Neuronal stem cell (in vitro differentiated cells): Measurements from ENCODE around the gene LITAF.

Experiments
- DNase-seq: peaks from one replicate; pipeline ENCODE4 v3.0.0-alpha.2; 2013; ENCODE audit warnings: low spot score
- H2AFZ ChIP-seq: one replicate; pipeline ENCODE4 v1.6.1; 2013; ENCODE audit warnings: mild to moderate bottlenecking, low read length, inconsistent platforms
- H2AK5ac ChIP-seq: 2 replicates; pipeline ENCODE4 v1.6.1; 2013; ENCODE audit warnings: low read depth, mild to moderate bottlenecking, inconsistent platforms, low read length, moderate library complexity, mixed read lengths
- H2BK120ac ChIP-seq: 2 replicates; pipeline ENCODE4 v1.6.1; 2013; ENCODE audit warnings: low read depth, mild to moderate bottlenecking, inconsistent platforms, low read length, moderate library complexity, mixed read lengths
- H2BK12ac ChIP-seq: one replicate; pipeline ENCODE4 v1.6.1; 2013; ENCODE audit warnings: low read length, inconsistent platforms
- H2BK15ac ChIP-seq: 2 replicates; pipeline ENCODE4 v1.6.1; 2013; ENCODE audit warnings: mild to moderate bottlenecking, low read length, inconsistent platforms, mixed read lengths
- H2BK5ac ChIP-seq: one replicate; pipeline ENCODE4 v1.6.1; 2013; ENCODE audit warnings: inconsistent platforms, mild to moderate bottlenecking, low read length, moderate library complexity
- H3K14ac ChIP-seq: one replicate; pipeline ENCODE4 v1.6.1; 2013; ENCODE audit warnings: low read length, inconsistent platforms
- H3K18ac ChIP-seq: 2 replicates; pipeline ENCODE4 v1.6.1; 2013; ENCODE audit warnings: low read length, inconsistent platforms
- H3K23ac ChIP-seq: 2 replicates; pipeline ENCODE4 v1.6.1; 2013; ENCODE audit warnings: low read depth, mild to moderate bottlenecking, mixed read lengths, low read length, inconsistent platforms; ENCODE audit not compliant: poor library complexity
- H3K27ac ChIP-seq: replicated peaks from 3 replicates; pipeline ENCODE4 v1.5.1; 2013; ENCODE audit warnings: low read length, inconsistent platforms
- H3K27me3 ChIP-seq, 3 experiments: 2 replicates each; pipeline ENCODE4 v1.6.1; 2013; ENCODE audit warnings: low read length in 3 of 3, mild to moderate bottlenecking in 2 of 3, inconsistent platforms in 1 of 3, low read depth in 1 of 3, mixed read lengths in 1 of 3, moderate library complexity in 1 of 3; ENCODE audit not compliant: control insufficient read depth in 3 of 3, insufficient read depth in 3 of 3
- H3K36me3 ChIP-seq, 2 donors: replicated peaks in 1 of 2; 2 replicates each; pipeline ENCODE4 v1.6.1; 2013; ENCODE audit warnings: low read length in 2 of 2; ENCODE audit not compliant: control insufficient read depth in 2 of 2, insufficient read depth in 2 of 2
- H3K4ac ChIP-seq: 2 replicates; pipeline ENCODE4 v1.6.1; 2013; ENCODE audit warnings: inconsistent platforms, mild to moderate bottlenecking, low read length, moderate library complexity
- H3K4me1 ChIP-seq, 2 donors: 1 replicate in 1 of 2; 2 replicates in 1 of 2; pipeline ENCODE4 v1.6.1; 2013; ENCODE audit warnings: low read length in 2 of 2, low read depth in 1 of 2; ENCODE audit not compliant: control insufficient read depth in 2 of 2, insufficient read depth in 1 of 2
- H3K4me2 ChIP-seq: one replicate; pipeline ENCODE4 v1.6.1; 2013; ENCODE audit warnings: mild to moderate bottlenecking, low read length, inconsistent platforms; ENCODE audit not compliant: insufficient read depth, poor library complexity, severe bottlenecking
- H3K4me3 ChIP-seq, 2 donors: 2 replicates each; pipeline ENCODE4 v1.5.1; 2013; ENCODE audit warnings: low read length in 2 of 2, mild to moderate bottlenecking in 2 of 2, inconsistent platforms in 1 of 2, moderate library complexity in 1 of 2
- H3K79me1 ChIP-seq: one replicate; pipeline ENCODE4 v1.6.1; 2013; ENCODE audit warnings: low read depth, mild to moderate bottlenecking, inconsistent platforms, low read length, moderate library complexity
- H3K9ac ChIP-seq: one replicate; pipeline ENCODE4 v1.6.1; 2013; ENCODE audit warnings: mild to moderate bottlenecking, low read depth, low read length, inconsistent platforms; ENCODE audit not compliant: poor library complexity
- H3K9me3 ChIP-seq, 2 donors: replicated peaks in 1 of 2; 2 replicates each; pipeline versions ENCODE3 to v1.6.1; 2013; ENCODE audit warnings: low read length in 2 of 2, mild to moderate bottlenecking in 2 of 2, inconsistent platforms in 1 of 2, low read depth in 1 of 2, mixed read lengths in 1 of 2, moderate library complexity in 1 of 2; ENCODE audit not compliant: control insufficient read depth in 2 of 2, insufficient read depth in 1 of 2
- H4K8ac ChIP-seq: one replicate; pipeline ENCODE4 v1.6.1; 2013; ENCODE audit warnings: low read depth, mild to moderate bottlenecking, inconsistent platforms, low read length, moderate library complexity
- H4K91ac ChIP-seq: one replicate; pipeline ENCODE4 v1.6.1; 2013; ENCODE audit warnings: low read length, low read depth, mild to moderate bottlenecking, inconsistent platforms; ENCODE audit not compliant: poor library complexity
- WGBS, 2 donors: extraction: QIAGEN DNeasy Blood & Tissue Kit; methylation state at CpG; one replicate each; pipeline ENCODE4 v1.1.7; 2013; ENCODE audit warnings: missing lambda C conversion rate in 2 of 2, mixed read lengths in 1 of 2; ENCODE audit not compliant: insufficient read length in 2 of 2, insufficient replicate concordance in 1 of 2; ENCODE audit errors: extremely low coverage in 2 of 2; 5-methylcytosine and 5-hydroxymethylcytosine counted together

The LITAF gene

GRCh38 chr16:11553371-11553770 lies 33.3 kb downstream of the LITAF start:
- Histone ChIP-seq H3K4me1 (no peaks in the 10 kb centered on the region), H3K79me1 (peaks cover 2% of the 10 kb centered on the region), H4K91ac (no peak overlapping the region), H3K23ac (no peak overlapping the region), H2BK5ac (no peak overlapping the region), H3K4me2 (no peak overlapping the region), H3K4ac (no peak overlapping the region), H2AK5ac (no peak overlapping the region), H3K14ac (no peak overlapping the region), H2BK12ac (no peak overlapping the region), H3K27ac (no peak overlapping the region), H2AFZ (no peak overlapping the region), H3K9me3 (peaks cover 10 to 28% of the 10 kb centered on the region in 2 donors), H3K36me3 (peaks cover 15 to 59% of the 10 kb centered on the region in 2 donors), H2BK120ac (no peak overlapping the region), H3K4me3 (no peak overlapping the region), H3K18ac (no peak overlapping the region), H2BK15ac (no peak overlapping the region), H4K8ac (no peak overlapping the region), H3K27me3 (no peaks in the 10 kb centered on the region), H3K9ac (no peak overlapping the region)
- no peak for DNase-seq
- no CpG with 5 or more reads among the region's 11 CpGs for WGBS, 2 donors

GRCh38 chr16:11552440-11552839 lies 34.3 kb downstream of the LITAF start:
- Histone ChIP-seq H3K4me1 (peaks cover 0 to 4% of the 10 kb centered on the region in 2 donors), H2AFZ (no peak overlapping the region), H3K9me3 (peaks cover 10 to 28% of the 10 kb centered on the region in 2 donors), H3K23ac (no peak overlapping the region), H3K14ac (no peak overlapping the region), H4K8ac (no peak overlapping the region), H3K4ac (no peak overlapping the region), H3K27ac (no peak overlapping the region), H2BK15ac (no peak overlapping the region), H3K36me3 (peaks cover 15 to 63% of the 10 kb centered on the region in 2 donors), H3K9ac (no peak overlapping the region), H4K91ac (no peak overlapping the region), H2BK5ac (no peak overlapping the region), H2AK5ac (no peak overlapping the region), H3K4me2 (no peak overlapping the region), H3K18ac (no peak overlapping the region), H2BK12ac (no peak overlapping the region), H3K79me1 (peaks cover 2% of the 10 kb centered on the region), H3K4me3 (no peak overlapping the region), H2BK120ac (no peak overlapping the region), H3K27me3 (no peaks in the 10 kb centered on the region)
- WGBS, 2 donors = no CpG with 5 or more reads among the region's 8 CpGs
- no peak for DNase-seq

GRCh38 chr16:11551842-11552241 lies 34.9 kb downstream of the LITAF start:
- no peak overlapping the region for H3K23ac ChIP-seq
- no peak overlapping the region for H3K4me3 ChIP-seq
- no peak overlapping the region for H3K4me2 ChIP-seq
- no peak overlapping the region for H2BK120ac ChIP-seq
- no peak overlapping the region for H4K8ac ChIP-seq
- peaks cover 15 to 63% of the 10 kb centered on the region in 2 donors for H3K36me3 ChIP-seq
- no peak overlapping the region for H2AFZ ChIP-seq
- H3K4me1 ChIP-seq = peaks cover 0 to 6% of the 10 kb centered on the region in 2 donors
- H3K27me3 ChIP-seq = no peaks in the 10 kb centered on the region
- H2BK5ac ChIP-seq = no peak overlapping the region
- H3K9ac ChIP-seq = no peak overlapping the region
- H3K18ac ChIP-seq = no peak overlapping the region
- H3K27ac ChIP-seq = no peak overlapping the region
- no peak overlapping the region for H2BK15ac ChIP-seq
- no peak overlapping the region for H3K14ac ChIP-seq
- H4K91ac ChIP-seq = no peak overlapping the region
- peaks cover 10 to 25% of the 10 kb centered on the region in 2 donors for H3K9me3 ChIP-seq
- peaks cover 2% of the 10 kb centered on the region for H3K79me1 ChIP-seq
- DNase-seq = no peak
- no peak overlapping the region for H2BK12ac ChIP-seq
- WGBS, 2 donors = no CpG with 5 or more reads among the region's 3 CpGs
- H2AK5ac ChIP-seq = no peak overlapping the region
- no peak overlapping the region for H3K4ac ChIP-seq

GRCh38 chr16:11550791-11551498 lies 35.8 kb downstream of the LITAF start:
- Histone ChIP-seq H3K4me2 (no peak overlapping the region), H3K36me3 (peaks cover 9 to 61% of the 10 kb centered on the region in 2 donors), H3K27me3 (no peaks in the 10 kb centered on the region), H3K4ac (no peak overlapping the region), H2BK120ac (no peak overlapping the region), H4K91ac (no peak overlapping the region), H3K4me3 (no peak overlapping the region), H4K8ac (no peak overlapping the region), H3K23ac (no peak overlapping the region), H3K14ac (no peak overlapping the region), H2BK15ac (no peak overlapping the region), H3K79me1 (no peaks in the 10 kb centered on the region), H3K4me1 (peaks cover 0 to 6% of the 10 kb centered on the region in 2 donors), H2AFZ (no peak overlapping the region), H3K27ac (no peak overlapping the region), H2AK5ac (no peak overlapping the region), H3K9ac (no peak overlapping the region), H3K9me3 (peaks cover 4 to 16% of the 10 kb centered on the region in 2 donors), H3K18ac (no peak overlapping the region), H2BK5ac (no peak overlapping the region), H2BK12ac (no peak overlapping the region)
- WGBS, 2 donors = no CpG with 5 or more reads among the region's 13 CpGs
- no peak for DNase-seq
